Measurements from ENCODE around the gene RPS6KB2.
A peak's percentile ranks its signal among the peaks of the same experiment; 100 is the strongest.

RPS6KB2 gene

GRCh38 chr11:67428052-67429001 is at the start of gene RPS6KB2:
Gene RPS6KB2 (plus strand): TSS chr11:67428494. CDS start chr11:67428546, 52 bp downstream.
- DNase-seq (ENCODE audit: extremely low read depth in 1 of 2, low read depth in 1 of 2): peak; percentile 98 to 99

- no peak for DNase-seq (ENCODE audit: extremely low read depth in 1 of 2, low read depth in 1 of 2)
Observed at GRCh38 chr11:67378544-67378943, 49.8 kb upstream of the RPS6KB2 start.

- DNase-seq (ENCODE audit: extremely low read depth in 1 of 2, low read depth in 1 of 2): no peak
Observed at GRCh38 chr11:67379061-67380058, 48.9 kb upstream of the RPS6KB2 start.

- no peak for DNase-seq (ENCODE audit: extremely low read depth in 1 of 2, low read depth in 1 of 2)
Observed at GRCh38 chr11:67381244-67381972, 46.9 kb upstream of the RPS6KB2 start.

GRCh38 chr11:67382276-67383136 is 45.8 kb upstream of the RPS6KB2 start:
- DNase-seq (ENCODE audit: extremely low read depth in 1 of 2, low read depth in 1 of 2): peak; percentile 62 to 68

- no peak for DNase-seq (ENCODE audit: extremely low read depth in 1 of 2, low read depth in 1 of 2)
Observed at GRCh38 chr11:67384851-67385366, 43.4 kb upstream of the RPS6KB2 start.

GRCh38 chr11:67387069-67387468 is 41.2 kb upstream of the RPS6KB2 start:
- DNase-seq (ENCODE audit: extremely low read depth in 1 of 2, low read depth in 1 of 2): no peak

GRCh38 chr11:67387518-67387917 is 40.8 kb upstream of the RPS6KB2 start:
- DNase-seq (ENCODE audit: extremely low read depth in 1 of 2, low read depth in 1 of 2): no peak

- no peak for DNase-seq (ENCODE audit: extremely low read depth in 1 of 2, low read depth in 1 of 2)
Observed at GRCh38 chr11:67389477-67389876, 38.8 kb upstream of the RPS6KB2 start.

- DNase-seq (ENCODE audit: extremely low read depth in 1 of 2, low read depth in 1 of 2): no peak
Observed at GRCh38 chr11:67390947-67391303, 37.4 kb upstream of the RPS6KB2 start.

- DNase-seq (ENCODE audit: extremely low read depth in 1 of 2, low read depth in 1 of 2): peak; percentile 72 to 87
Observed at GRCh38 chr11:67391304-67392182, 36.8 kb upstream of the RPS6KB2 start, which contains the start of gene RAD9A. Gene RAD9A (plus strand): TSS chr11:67391986. CDS start chr11:67392045, 59 bp downstream.

GRCh38 chr11:67392183-67392715 is 36.0 kb upstream of the RPS6KB2 start:
- no peak for DNase-seq (ENCODE audit: extremely low read depth in 1 of 2, low read depth in 1 of 2)

GRCh38 chr11:67393437-67393836 is 34.9 kb upstream of the RPS6KB2 start:
- no peak for DNase-seq (ENCODE audit: extremely low read depth in 1 of 2, low read depth in 1 of 2)

- DNase-seq (ENCODE audit: extremely low read depth in 1 of 2, low read depth in 1 of 2): no peak
Observed at GRCh38 chr11:67393990-67394389, 34.3 kb upstream of the RPS6KB2 start.

- DNase-seq (ENCODE audit: extremely low read depth in 1 of 2, low read depth in 1 of 2): no peak
Observed at GRCh38 chr11:67395555-67396258, 32.6 kb upstream of the RPS6KB2 start.

GRCh38 chr11:67396259-67396581 is 32.1 kb upstream of the RPS6KB2 start:
- no peak for DNase-seq (ENCODE audit: extremely low read depth in 1 of 2, low read depth in 1 of 2)

GRCh38 chr11:67396587-67397389 is 31.5 kb upstream of the RPS6KB2 start:
- no peak for DNase-seq (ENCODE audit: extremely low read depth in 1 of 2, low read depth in 1 of 2)
